NCI-H146 treated with DMSO at 0.1 percent for 48 hours (cell line): Measurements from ENCODE around the gene COL4A2.
A peak's percentile ranks its signal among the peaks of the same experiment; 100 is the strongest.

Source experiments
- DNase-seq: peaks from one replicate; lab custom pipeline; 2025; ENCODE audit not compliant: unreplicated experiment; lab: John Stamatoyannopoulos, UW

Gene COL4A2

GRCh38 chr13:110306960-110307766 lies at the start of gene COL4A2, which contains the start of gene COL4A1:
TSS of gene COL4A2 (plus strand) at chr13:110307284. CDS start at chr13:110307904, 620 bp downstream.
TSS of gene COL4A1 (minus strand) at chr13:110307157. CDS start at chr13:110307027, 130 bp downstream.
- DNase-seq, result no peak

GRCh38 chr13:110257408-110257807 lies 49.7 kb upstream of the COL4A2 start:
- DNase-seq, result no peak

- no peak for DNase-seq
These were observed 48.0 kb upstream of the COL4A2 start for GRCh38 chr13:110258876-110259631.

GRCh38 chr13:110259651-110260050 lies 47.4 kb upstream of the COL4A2 start:
- no peak for DNase-seq

GRCh38 chr13:110261166-110262081 lies 45.7 kb upstream of the COL4A2 start:
- DNase-seq, result no peak

- no peak for DNase-seq
These were observed 45.0 kb upstream of the COL4A2 start for GRCh38 chr13:110262082-110262436.

GRCh38 chr13:110262508-110263291 lies 44.4 kb upstream of the COL4A2 start:
- no peak for DNase-seq

- no peak for DNase-seq
These were observed 43.7 kb upstream of the COL4A2 start for GRCh38 chr13:110263404-110263803.

- no peak for DNase-seq
These were observed 43.2 kb upstream of the COL4A2 start for GRCh38 chr13:110263888-110264287.

- DNase-seq, result no peak
These were observed 42.3 kb upstream of the COL4A2 start for GRCh38 chr13:110264685-110265275.

GRCh38 chr13:110265341-110265681 lies 41.8 kb upstream of the COL4A2 start:
- DNase-seq, result no peak

GRCh38 chr13:110265682-110266430 lies 41.2 kb upstream of the COL4A2 start:
- DNase-seq, result no peak

- no peak for DNase-seq
These were observed 40.7 kb upstream of the COL4A2 start for GRCh38 chr13:110266431-110266809.

- DNase-seq, result peak; percentile 17
These were observed 40.1 kb upstream of the COL4A2 start for GRCh38 chr13:110266983-110267382.

GRCh38 chr13:110268061-110268460 lies 39.0 kb upstream of the COL4A2 start:
- DNase-seq, result no peak

GRCh38 chr13:110268576-110269185 lies 38.4 kb upstream of the COL4A2 start:
- DNase-seq, result no peak

GRCh38 chr13:110269509-110270185 lies 37.4 kb upstream of the COL4A2 start:
- DNase-seq, result no peak

- no peak for DNase-seq
These were observed 36.6 kb upstream of the COL4A2 start for GRCh38 chr13:110270507-110270906.
